Measurements from ENCODE around the gene YAF2.

- TF ChIP-seq POLR2A (IDR thresholded peaks at IDR 0.05) (no peak), EP300 (IDR thresholded peaks at IDR 0.05) (no peak)
- TF ChIP-seq, protein P1, sequence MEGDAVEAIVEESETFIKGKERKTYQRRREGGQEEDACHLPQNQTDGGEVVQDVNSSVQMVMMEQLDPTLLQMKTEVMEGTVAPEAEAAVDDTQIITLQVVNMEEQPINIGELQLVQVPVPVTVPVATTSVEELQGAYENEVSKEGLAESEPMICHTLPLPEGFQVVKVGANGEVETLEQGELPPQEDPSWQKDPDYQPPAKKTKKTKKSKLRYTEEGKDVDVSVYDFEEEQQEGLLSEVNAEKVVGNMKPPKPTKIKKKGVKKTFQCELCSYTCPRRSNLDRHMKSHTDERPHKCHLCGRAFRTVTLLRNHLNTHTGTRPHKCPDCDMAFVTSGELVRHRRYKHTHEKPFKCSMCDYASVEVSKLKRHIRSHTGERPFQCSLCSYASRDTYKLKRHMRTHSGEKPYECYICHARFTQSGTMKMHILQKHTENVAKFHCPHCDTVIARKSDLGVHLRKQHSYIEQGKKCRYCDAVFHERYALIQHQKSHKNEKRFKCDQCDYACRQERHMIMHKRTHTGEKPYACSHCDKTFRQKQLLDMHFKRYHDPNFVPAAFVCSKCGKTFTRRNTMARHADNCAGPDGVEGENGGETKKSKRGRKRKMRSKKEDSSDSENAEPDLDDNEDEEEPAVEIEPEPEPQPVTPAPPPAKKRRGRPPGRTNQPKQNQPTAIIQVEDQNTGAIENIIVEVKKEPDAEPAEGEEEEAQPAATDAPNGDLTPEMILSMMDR (IDR thresholded peaks at IDR 0.05) = no peak
Measured at GRCh38 chr12:42145197-42145549, 92.9 kb downstream of the YAF2 start.

Measured in suprapubic skin (tissue), 3 donors.